OCI-LY1 (cell line): ENCODE results near the gene UQCRC2.

Experiments
- H2AFZ ChIP-seq: fragments of 200-600 bp; sonication (generic), shearing (Covaris generic); 2 replicates; pipeline ENCODE4 v1.6.0; 2014; ENCODE audit warnings: antibody characterized with exemption, mild to moderate bottlenecking, low read length
- H3F3A ChIP-seq: fragments of 200-600 bp; sonication (generic), shearing (Covaris generic); 2 replicates; pipeline ENCODE4 v1.6.0; 2014; ENCODE audit warnings: mild to moderate bottlenecking, antibody characterized with exemption, low read length, moderate library complexity; ENCODE audit not compliant: insufficient read depth
- H3K27ac ChIP-seq: fragments of 200-600 bp; sonication (generic); 2 replicates; pipeline ENCODE4 v1.5.1; 2014; ENCODE audit warnings: low read length, mixed run types, mild to moderate bottlenecking, low read depth; ENCODE audit not compliant: poor library complexity, severe bottlenecking
- H3K27me3 ChIP-seq: fragments of 200-600 bp; sonication (generic); 2 replicates; pipeline ENCODE4 v1.6.0; 2014; ENCODE audit warnings: antibody characterized with exemption, mild to moderate bottlenecking, low read length, moderate library complexity; ENCODE audit not compliant: insufficient read depth
- H3K36me3 ChIP-seq: fragments of 200-600 bp; sonication (generic); 2 replicates; pipeline ENCODE4 v1.6.1; 2014; ENCODE audit warnings: mild to moderate bottlenecking, antibody characterized with exemption, low read length, moderate library complexity, mixed read lengths; ENCODE audit not compliant: insufficient read depth
- H3K4me1 ChIP-seq: fragments of 200-600 bp; sonication (generic); 2 replicates; pipeline ENCODE4 v1.5.1; 2014; ENCODE audit warnings: mild to moderate bottlenecking, low read length, moderate library complexity; ENCODE audit not compliant: insufficient read depth, severe bottlenecking
- H3K4me2 ChIP-seq: fragments of 200-600 bp; sonication (generic), shearing (Covaris generic); 2 replicates; pipeline ENCODE4 v1.6.1; 2014; ENCODE audit warnings: low read length
- H3K4me3 ChIP-seq: fragments of 200-600 bp; sonication (generic); 2 replicates; pipeline ENCODE4 v1.5.1; 2014; ENCODE audit warnings: low read length, low read depth, mild to moderate bottlenecking, mixed read lengths; ENCODE audit not compliant: poor library complexity, severe bottlenecking
- H3K79me2 ChIP-seq: fragments of 200-600 bp; shearing (Covaris generic); 2 replicates; pipeline ENCODE4 v1.6.1; 2016; ENCODE audit warnings: mixed run types, low read length, mixed read lengths; ENCODE audit not compliant: insufficient read depth
- H3K9ac ChIP-seq: fragments of 200-600 bp; sonication (generic), shearing (Covaris generic); 2 replicates; pipeline ENCODE4 v1.6.1; 2014; ENCODE audit warnings: mild to moderate bottlenecking, low read length, mixed read lengths
- H3K9me2 ChIP-seq: fragments of 200-600 bp; sonication (generic), shearing (Covaris generic); 2 replicates; pipeline ENCODE4 v1.6.1; 2014; ENCODE audit warnings: low read depth, mild to moderate bottlenecking, low read length, mixed read lengths
- H3K9me3 ChIP-seq: fragments of 200-600 bp; shearing (Covaris generic); 2 replicates; pipeline ENCODE4 v1.6.1; 2014; ENCODE audit warnings: low read length, mixed read lengths
- H4K20me1 ChIP-seq: fragments of 200-600 bp; sonication (generic), shearing (Covaris generic); 2 replicates; pipeline ENCODE4 v1.6.0; 2016; ENCODE audit warnings: mild to moderate bottlenecking, low read length; ENCODE audit not compliant: insufficient read depth
- CTCF ChIP-seq: fragments of 200-600 bp; sonication (generic), shearing (Covaris generic); IDR thresholded peaks from 2 replicates; pipeline ENCODE4 v1.5.1; 2017; ENCODE audit warnings: mild to moderate bottlenecking, antibody characterized with exemption, low read length, moderate library complexity, mixed read lengths
- EZH2 ChIP-seq: fragments of 200-600 bp; sonication (generic), shearing (Covaris generic); IDR thresholded peaks from 2 replicates; pipeline ENCODE4 v1.8.0; 2017; ENCODE audit warnings: borderline replicate concordance, mixed run types, mild to moderate bottlenecking, antibody characterized with exemption, low read length, moderate library complexity, mixed read lengths

UQCRC2 gene

GRCh38 chr16:21946889-21947635 lies 6.1 kb upstream of the UQCRC2 start:
- no peaks in the 10 kb centered on the region for H3K9me2 ChIP-seq
- H3K4me2 ChIP-seq: no peak overlapping the region
- no peaks in the 10 kb centered on the region for H3K9me3 ChIP-seq
- H3K27ac ChIP-seq: no peak overlapping the region
- no peak overlapping the region for H3K9ac ChIP-seq
- H4K20me1 ChIP-seq: no peaks in the 10 kb centered on the region
- H2AFZ ChIP-seq: no peak overlapping the region
- TF ChIP-seq EZH2: no peak
- H3K27me3 ChIP-seq: no peaks in the 10 kb centered on the region
- no peaks in the 10 kb centered on the region for H3K36me3 ChIP-seq
- no peak overlapping the region for H3K4me3 ChIP-seq
- peaks cover 27% of the 10 kb centered on the region for H3K4me1 ChIP-seq
- peaks cover 5% of the 10 kb centered on the region; the same call in 1 of the 2 replicates for H3K79me2 ChIP-seq
- H3F3A ChIP-seq: peaks cover 3% of the 10 kb centered on the region; the same call in 1 of the 2 replicates

GRCh38 chr16:21949713-21950260 lies 3.4 kb upstream of the UQCRC2 start:
- TF ChIP-seq CTCF: no peak
- TF ChIP-seq EZH2: no peak
- Histone ChIP-seq H3K9ac (no peak overlapping the region), H3K4me2 (no peak overlapping the region), H4K20me1 (no peaks in the 10 kb centered on the region), H3K9me3 (no peaks in the 10 kb centered on the region), H3K4me3 (no peak overlapping the region), H3K36me3 (no peaks in the 10 kb centered on the region), H2AFZ (no peak overlapping the region), H3K4me1 (peaks cover 40% of the 10 kb centered on the region), H3K27me3 (no peaks in the 10 kb centered on the region), H3K27ac (no peak overlapping the region), H3F3A (peaks cover 3% of the 10 kb centered on the region; the same call in 1 of the 2 replicates), H3K9me2 (no peaks in the 10 kb centered on the region), H3K79me2 (peaks cover 24% of the 10 kb centered on the region)

- Histone ChIP-seq H3K79me2 (peaks cover 33% of the 10 kb centered on the region), H3K36me3 (peaks cover 8% of the 10 kb centered on the region; the same call in 1 of the 2 replicates), H3K9me3 (no peaks in the 10 kb centered on the region), H3K27ac (peak overlapping the region; percentile 18), H3K9me2 (no peaks in the 10 kb centered on the region), H2AFZ (no peak overlapping the region), H3K27me3 (no peaks in the 10 kb centered on the region), H3K4me2 (peak overlapping the region; percentile 94), H3F3A (no peaks in the 10 kb centered on the region), H3K4me3 (peak overlapping the region; percentile 94), H3K4me1 (peaks cover 44% of the 10 kb centered on the region), H3K9ac (no peak overlapping the region), H4K20me1 (no peaks in the 10 kb centered on the region)
- no peak for TF ChIP-seq EZH2
- peak; percentile 74 for TF ChIP-seq CTCF
These were observed 2.2 kb upstream of the UQCRC2 start for GRCh38 chr16:21950782-21951521.
